Measurements from ENCODE around the gene TMC2.
"Not testable (repeated sequence)": the region's sequence is repeated elsewhere in the genome, so short reads cannot be mapped to it uniquely, and the experiment has no call there.

The TMC2 gene

GRCh38 chr20:2536560-2536986, at the start of gene TMC2:
Gene TMC2 (plus strand): TSS chr20:2536573. CDS start chr20:2536622, 49 bp downstream.
- no peak for DNase-seq (ENCODE audit: low read depth in 1 of 2, low spot score in 1 of 2)

- DNase-seq (ENCODE audit: low read depth in 1 of 2, low spot score in 1 of 2): not testable (repeated sequence)
These were observed 33.5 kb upstream of the TMC2 start for GRCh38 chr20:2502808-2503384.

DNA sequence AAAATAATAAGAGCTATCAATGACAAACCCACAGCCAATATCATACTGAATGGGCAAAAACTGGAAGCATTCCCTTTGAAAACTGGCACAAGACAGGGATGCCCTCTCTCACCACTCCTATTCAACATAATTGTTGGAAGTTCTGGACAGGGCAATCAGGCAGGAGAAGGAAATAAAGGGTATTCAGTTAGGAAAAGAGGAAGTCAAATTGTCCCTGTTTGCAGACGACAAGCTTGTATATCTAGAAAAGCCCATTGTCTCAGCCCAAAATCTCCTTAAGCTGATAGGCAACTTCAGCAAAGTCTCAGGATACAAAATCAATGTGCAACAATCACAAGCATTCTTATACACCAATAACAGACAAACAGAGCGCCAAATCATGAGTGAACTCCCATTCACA, 31.6 kb upstream of the TMC2 start:
- DNase-seq (ENCODE audit: low read depth in 1 of 2, low spot score in 1 of 2): not testable (repeated sequence)

- not testable (repeated sequence) for DNase-seq (ENCODE audit: low read depth in 1 of 2, low spot score in 1 of 2)
These were observed 29.9 kb upstream of the TMC2 start for GRCh38 chr20:2506426-2506825.

- no peak for DNase-seq (ENCODE audit: low read depth in 1 of 2, low spot score in 1 of 2)
These were observed 28.9 kb upstream of the TMC2 start for GRCh38 chr20:2507464-2507863.

DNA sequence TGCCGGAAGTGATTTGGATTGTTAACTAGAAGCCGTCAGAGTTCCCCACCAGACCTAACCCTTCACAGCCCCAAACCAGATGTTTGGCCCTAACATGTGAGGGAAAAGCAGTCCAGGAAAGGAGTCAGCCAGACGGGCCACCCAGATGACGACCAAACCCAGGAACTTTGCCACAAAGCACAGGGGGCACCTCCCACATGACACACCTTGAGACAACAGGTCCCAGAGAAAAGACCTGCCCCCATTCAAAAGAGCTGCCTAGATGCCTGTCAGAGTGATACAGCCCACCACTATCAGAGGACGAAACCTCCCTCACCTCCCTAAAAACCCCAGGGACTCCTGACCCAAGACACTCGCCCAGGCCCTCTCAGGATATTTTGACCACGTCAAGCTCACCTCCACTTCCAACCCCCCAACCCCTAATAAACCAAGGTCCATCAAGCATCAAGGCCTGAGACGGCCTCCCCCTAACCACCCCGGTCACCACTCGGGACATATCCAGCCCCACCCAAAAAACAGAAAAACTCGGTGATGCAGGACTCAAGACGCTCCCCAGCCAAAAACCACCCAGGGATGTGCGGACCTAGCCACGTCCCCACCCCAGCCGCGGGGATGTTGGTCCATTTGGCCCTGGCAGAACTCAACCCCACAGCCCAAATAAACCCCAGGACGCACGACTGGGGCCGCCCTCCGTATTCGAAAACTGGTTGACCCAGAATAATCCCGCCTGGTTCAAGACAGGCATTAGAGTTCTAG, 28.3 kb upstream of the TMC2 start:
- no peak for DNase-seq (ENCODE audit: low read depth in 1 of 2, low spot score in 1 of 2)

- peak; percentile 40 to 62 for DNase-seq (ENCODE audit: low read depth in 1 of 2, low spot score in 1 of 2)
These were observed 27.5 kb upstream of the TMC2 start, which contains the start of gene ZNF343 for GRCh38 chr20:2508631-2509467. Gene ZNF343 (minus strand): TSS chr20:2508915. CDS start chr20:2493895, 15,020 bp downstream.

DNA sequence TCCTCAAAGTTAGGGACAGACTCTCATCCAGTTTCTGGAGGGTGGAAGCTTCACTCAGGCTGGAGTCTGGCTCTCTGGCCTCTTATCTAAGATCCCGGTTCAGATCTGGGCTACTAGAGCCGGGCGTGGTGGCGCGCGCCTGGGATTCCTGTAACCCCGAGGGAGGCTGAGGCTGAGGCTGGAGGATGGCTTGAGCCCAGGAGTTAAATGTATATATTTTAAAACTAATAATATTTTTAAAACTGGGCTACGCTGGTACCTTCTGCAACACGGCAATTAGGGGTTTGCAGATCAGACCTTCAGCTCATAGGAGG, 26.9 kb upstream of the TMC2 start:
- DNase-seq (ENCODE audit: low read depth in 1 of 2, low spot score in 1 of 2): no peak

GRCh38 chr20:2509794-2510193, 26.6 kb upstream of the TMC2 start:
- DNase-seq (ENCODE audit: low read depth in 1 of 2, low spot score in 1 of 2): no peak

GRCh38 chr20:2515203-2515602, 21.2 kb upstream of the TMC2 start:
- DNase-seq (ENCODE audit: low read depth in 1 of 2, low spot score in 1 of 2): no peak

- DNase-seq (ENCODE audit: low read depth in 1 of 2, low spot score in 1 of 2): no peak
These were observed 20.0 kb upstream of the TMC2 start for GRCh38 chr20:2516399-2516798.

DNA sequence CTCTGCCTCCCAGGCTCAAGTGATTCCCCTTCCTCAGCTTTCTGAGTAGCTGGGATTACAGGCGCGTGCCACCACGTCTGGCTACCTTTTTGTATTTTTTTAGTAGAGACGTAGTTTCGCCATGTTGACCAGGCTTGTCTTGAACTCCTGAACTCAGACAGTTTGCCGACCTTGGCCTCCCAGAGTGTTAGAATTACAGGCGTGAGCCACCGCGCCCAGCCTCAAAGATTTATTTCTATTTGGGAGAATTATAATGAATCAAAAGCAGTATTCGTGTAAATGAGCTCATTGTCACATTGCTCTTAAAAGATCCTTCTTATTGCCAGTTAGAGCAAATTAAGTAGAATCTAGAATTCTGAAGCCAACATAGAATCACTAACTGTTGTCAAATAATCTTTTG, 18.3 kb upstream of the TMC2 start:
- DNase-seq (ENCODE audit: low read depth in 1 of 2, low spot score in 1 of 2): no peak

DNA sequence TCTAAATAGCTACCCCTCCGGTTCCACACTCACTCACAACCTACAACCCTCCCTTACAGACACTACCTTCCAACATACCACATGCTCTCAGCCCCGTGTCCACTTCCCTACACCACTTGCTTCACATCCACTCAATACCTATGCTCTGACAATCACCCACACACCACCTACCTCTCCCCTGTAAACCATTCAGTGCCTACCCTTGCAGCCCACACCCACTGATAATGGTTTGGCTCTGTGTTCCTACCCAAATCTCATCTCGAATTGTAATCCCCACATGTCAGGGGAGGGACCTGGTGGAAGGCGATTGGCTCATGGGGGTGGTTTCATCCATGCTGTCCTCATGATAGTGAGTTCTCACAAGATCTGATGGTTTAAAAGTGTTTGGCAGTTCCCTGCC, 17.8 kb upstream of the TMC2 start:
- no peak for DNase-seq (ENCODE audit: low read depth in 1 of 2, low spot score in 1 of 2)

GRCh38 chr20:2519115-2519809, 17.1 kb upstream of the TMC2 start:
- DNase-seq (ENCODE audit: low read depth in 1 of 2, low spot score in 1 of 2): no peak

- no peak for DNase-seq (ENCODE audit: low read depth in 1 of 2, low spot score in 1 of 2)
These were observed 15.8 kb upstream of the TMC2 start for GRCh38 chr20:2520617-2521016.

DNA sequence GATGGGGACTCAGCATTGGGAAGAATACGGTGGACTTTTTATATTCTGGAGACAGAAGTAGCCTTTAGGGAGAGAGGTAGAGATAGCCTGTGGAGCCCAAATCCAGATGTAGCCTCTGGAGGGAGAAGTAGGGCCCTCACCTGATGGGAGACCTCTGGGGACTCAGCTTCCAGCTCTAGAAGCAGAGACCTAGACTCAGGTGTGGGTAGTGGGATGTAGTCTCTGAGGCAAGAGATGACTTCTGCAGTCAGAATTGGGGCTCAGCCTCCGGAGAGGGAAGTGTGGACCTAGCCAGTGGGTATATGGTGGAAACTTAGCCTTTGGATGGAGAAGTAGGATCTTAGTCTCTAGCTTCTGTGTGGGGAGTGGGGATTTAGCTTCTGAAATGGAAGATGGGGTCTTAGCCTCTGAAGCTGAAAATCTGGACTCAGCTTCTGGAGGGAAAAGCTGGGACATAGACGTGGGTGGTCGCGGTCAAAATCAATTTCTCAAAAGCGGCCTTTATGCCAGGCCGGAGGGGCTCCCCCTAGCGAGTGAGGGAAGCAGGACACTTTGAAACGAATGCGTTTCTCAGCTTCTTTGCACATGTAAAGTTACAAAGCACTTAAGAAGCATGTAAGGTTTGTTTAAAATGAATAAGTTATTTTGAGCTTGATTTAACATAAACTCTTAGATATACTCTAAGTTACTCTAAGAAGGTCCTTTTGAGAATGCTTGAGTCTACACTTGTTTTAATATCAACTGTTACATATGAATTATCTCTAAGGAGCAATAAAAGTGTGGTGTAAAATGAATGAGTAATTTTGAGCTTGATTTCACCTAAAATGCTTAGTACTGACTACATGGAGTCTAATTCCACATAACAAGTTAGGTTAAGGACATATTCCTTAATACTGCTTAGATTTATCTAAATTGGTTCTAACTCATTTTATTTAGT, 14.7 kb upstream of the TMC2 start:
- no peak for DNase-seq (ENCODE audit: low read depth in 1 of 2, low spot score in 1 of 2)

DNA sequence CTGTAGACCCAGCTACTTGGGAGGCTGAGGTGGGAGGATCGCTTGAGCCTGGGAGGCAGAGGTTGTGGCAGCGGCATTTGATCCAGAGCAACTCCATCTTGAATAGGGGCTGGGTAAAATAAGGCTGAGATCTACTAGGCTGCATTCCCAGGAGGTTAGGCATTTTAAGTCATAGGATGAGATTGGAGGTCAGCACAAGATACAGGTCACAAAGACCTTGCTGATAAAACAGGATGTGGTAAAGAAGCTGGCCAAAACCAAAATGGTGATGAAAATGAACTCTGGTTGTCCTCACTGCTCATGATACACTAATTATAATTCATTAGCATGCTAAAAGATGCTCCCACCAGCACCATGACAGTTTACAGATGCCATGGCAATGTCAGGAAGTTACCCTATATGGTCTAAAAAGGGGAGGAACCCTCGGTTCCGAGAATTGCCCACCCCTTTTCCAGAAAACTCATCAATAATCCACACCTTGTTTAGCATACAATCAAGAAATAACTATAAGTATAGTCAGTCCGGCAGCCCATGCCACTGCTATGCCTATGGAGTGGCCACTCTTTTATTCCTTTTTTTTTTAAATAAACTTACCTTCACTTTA, 13.4 kb upstream of the TMC2 start:
- not testable (repeated sequence) for DNase-seq (ENCODE audit: low read depth in 1 of 2, low spot score in 1 of 2)

DNA sequence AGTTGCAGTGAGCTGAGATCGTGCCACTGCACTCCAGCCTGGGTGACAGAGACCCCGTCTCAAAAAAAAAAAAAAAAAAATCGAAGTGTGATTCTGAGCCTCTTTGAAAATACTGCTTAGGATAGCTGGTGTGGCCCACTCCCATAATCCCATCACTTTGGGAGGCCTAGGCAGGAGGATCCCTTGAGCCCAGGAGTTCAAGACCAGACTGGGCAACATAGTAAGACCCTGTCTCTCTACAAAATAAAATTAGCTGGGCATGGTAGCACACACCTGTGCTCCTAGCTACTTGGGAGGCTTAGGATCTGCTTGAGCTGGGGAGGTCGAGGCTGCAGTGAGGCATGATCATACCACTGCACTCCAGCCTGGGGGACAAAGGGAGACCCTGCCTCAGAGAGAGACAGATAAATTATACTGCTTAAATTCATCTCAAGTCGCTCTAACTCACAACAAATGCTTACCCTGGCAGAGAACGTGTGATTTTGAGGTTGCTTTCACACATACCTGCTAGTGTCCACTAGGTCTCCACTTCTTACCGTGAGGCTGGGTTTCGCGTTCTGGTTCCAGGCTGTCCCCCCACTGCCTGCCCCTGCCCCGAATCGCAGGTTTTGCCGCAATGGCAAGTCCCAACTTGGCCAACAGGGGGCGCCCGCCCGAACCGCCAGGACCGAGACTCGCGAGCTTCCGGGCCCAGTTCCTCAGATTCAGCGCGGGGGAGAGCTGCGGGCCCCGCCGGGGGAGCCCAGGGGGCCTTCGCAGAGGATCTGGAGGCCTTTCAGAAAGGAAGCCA, 12.3 kb upstream of the TMC2 start:
- peak; percentile 86 to 93 for DNase-seq (ENCODE audit: low read depth in 1 of 2, low spot score in 1 of 2)

Data from activated T-helper 1 cell treated with anti-CD3 and anti-CD28 coated beads, Interleukin-2, amount 50 U/mL, for 16 hours (primary cell).